HG03135 (cell line): ENCODE results near the gene EEF1A1.
A peak's percentile ranks its signal among the peaks of the same experiment; 100 is the strongest.
"Not testable (repeated sequence)": the region's sequence is repeated elsewhere in the genome, so short reads cannot be mapped to it uniquely, and the experiment has no call there.

ENCODE experiments used
- ATAC-seq: cut with Tn5 transposase; IDR thresholded peaks from one replicate; pipeline ENCODE4 v1.9.1; 2021; ENCODE audit warnings: mild to moderate bottlenecking, moderate library complexity; ENCODE audit not compliant: unreplicated experiment

EEF1A1 gene

GRCh38 chr6:73520688-73521350 is at the start of gene EEF1A1:
Gene EEF1A1 (minus strand): TSS chr6:73521032. CDS start chr6:73520026, 1,006 bp downstream.
- peak; percentile 64 for ATAC-seq

DNA sequence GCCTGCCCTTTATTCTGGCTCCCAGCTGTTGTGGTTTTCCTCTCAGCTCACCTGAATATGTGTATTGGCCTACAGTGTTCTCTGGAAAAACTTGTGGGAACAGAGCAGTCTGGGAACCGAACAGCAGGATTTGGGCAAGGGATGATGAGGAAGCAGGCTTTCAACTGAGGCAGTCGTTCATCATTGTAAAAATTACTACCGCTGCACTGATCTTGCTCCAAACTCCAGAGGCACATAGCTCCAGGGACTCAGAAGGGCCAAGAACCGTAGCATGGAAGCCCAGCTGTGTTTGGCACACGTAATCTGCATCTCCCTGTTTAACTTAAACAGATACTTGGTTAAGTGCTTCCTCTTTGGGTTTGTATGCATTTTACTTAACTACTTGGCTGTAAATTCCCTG is 48.3 kb upstream of the EEF1A1 start:
- no peak for ATAC-seq

DNA sequence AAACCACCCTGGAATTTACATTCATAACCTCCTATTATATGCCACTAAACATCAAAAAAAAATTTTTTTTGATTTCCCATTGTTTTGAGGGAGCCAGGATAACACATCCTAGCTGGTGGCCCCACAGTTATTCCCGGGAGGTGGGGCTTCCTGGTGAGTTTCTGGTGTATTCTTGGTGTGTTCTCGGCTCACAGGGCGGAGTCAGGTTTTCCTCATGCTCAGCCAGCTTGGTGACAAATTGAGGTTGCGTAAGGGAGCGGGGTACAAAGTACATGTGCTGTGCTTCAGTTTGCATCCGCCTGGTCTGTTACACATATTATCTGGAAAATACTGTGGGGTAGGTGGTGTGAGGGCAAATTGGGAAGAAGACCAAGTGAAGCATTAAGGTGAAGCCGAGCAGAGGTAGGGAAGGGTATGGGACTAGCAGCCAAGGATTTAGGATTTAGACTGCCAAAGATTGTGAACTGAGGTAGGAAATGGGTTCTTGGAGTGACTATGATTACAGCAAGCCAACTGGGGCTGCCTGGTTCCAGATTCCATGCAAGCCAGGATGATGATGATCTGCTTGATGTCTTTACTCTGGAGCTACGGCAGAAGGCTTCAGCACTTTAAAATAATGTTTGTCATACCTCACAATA is 46.2 kb upstream of the EEF1A1 start:
- no peak for ATAC-seq

DNA sequence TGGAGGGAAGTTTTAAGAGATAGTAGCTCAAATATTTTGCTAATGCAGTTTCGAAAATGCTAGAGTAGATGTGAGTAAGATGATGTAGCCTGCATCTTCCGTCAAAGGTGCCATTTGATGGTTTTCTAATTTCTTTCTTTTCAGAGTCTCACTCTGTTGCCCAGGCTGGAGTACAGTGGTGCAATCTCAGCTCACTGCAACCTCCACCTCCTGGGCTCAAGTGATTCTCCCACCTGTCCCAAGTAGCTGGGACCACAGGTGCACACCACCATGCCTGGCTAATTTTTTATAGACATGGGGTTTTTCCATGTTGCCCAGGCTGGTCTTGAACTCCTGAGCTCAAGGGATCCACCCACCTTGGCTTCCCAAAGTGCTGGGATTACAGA is 45.6 kb upstream of the EEF1A1 start:
- not testable (repeated sequence) for ATAC-seq

DNA sequence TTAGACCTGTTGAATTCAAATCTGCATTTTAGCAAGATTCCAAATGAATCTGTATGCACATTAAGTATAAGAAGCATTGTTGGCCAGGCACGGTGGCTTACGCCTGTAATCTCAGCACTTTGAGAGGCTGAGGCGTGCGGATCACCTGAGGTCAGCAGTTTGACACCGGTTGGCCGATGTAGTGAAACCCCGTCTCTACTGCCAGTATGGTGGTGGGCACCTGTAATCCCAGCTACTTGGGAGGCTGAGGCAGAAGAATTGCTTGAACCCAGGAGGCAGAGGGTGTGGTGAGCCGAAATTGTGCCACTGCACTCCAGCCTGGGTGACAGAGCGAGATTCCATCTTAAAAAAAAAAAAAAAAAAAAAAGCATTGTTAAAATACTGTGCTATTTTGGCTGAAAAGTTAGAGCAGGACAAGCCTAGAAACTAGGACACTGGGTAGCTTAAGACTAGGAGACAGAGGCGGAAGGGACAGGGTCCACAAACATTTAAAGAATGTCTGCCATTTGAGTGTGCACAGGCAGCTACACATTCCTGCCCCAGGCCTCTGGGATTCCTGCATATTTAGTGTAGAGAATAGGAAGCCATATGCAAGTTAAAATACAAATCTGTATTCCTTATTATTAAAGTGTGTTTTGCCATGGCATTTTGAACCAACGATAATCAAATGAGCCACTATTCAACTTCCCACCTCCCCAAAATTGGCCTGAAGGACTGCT is 45.1 kb upstream of the EEF1A1 start:
- ATAC-seq, result no peak

DNA sequence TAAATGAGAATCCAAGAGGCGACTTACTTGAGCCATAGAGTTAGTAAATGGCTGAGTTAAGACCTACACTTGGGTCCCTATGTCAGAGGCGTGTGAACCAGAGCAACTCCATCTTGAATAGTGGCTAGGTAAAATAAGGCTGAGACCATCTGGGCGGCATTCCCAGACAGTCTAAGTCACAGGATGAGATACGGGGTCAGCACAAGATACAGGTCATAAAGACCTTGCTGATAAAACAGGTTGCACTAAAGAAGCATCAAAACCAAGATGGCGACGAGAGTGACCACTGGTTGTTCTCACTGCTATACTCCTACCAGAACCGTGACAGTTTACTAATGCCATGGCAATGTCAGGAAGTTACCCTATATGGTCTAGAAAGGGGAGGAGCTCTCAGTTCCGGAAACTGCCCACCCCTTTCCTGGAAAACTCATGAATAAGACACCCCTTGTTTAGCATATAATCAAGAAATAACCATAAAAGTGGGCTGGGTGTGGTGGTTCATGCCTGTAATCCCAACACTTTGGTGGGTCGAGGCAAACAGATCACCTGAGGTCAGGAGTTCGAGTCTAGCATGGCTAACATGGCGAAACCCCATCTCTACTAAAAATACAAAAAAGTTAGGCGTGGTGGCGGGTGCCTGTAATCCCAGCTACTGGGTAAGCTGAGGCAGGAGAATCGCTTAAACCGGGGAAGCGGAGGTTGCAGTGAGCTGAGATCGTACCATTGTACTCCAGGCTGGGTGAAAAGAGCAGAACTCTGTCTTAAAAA is 43.9 kb upstream of the EEF1A1 start:
- ATAC-seq, result no peak

GRCh38 chr6:73562558-73562957 is 41.7 kb upstream of the EEF1A1 start:
- no peak for ATAC-seq

DNA sequence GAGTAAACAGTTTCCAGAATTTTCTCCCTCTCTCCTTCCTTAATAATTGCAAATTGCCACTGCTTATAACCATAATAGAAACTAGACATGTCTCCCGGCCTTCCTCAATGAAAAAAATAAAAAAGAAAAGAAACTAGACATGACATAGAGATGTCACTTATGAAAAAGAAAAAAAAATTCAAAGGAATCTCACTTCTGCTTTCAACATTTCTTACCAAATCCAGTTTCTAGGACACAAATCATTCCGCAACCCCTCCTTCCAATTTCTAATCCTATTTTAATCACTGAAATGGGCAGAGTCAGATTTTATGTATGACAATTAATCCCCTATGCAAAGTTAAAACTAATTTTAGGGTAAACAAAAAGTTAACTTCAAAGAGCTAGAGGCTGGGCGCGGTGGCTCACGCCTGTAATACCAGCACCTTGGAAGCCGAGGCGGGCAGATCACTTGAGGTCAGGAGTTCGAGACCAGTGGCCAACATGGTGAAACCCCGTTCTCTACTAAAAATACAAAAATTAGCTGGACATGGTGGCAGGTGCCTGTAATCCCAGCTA is 40.1 kb upstream of the EEF1A1 start:
- ATAC-seq, result no peak

GRCh38 chr6:73560182-73560732 is 39.4 kb upstream of the EEF1A1 start:
- ATAC-seq, result no peak

- ATAC-seq, result not testable (repeated sequence)
Observed at GRCh38 chr6:73559399-73559794, 38.6 kb upstream of the EEF1A1 start.

- ATAC-seq, result peak; percentile 62
Observed at GRCh38 chr6:73558624-73559398, 38.0 kb upstream of the EEF1A1 start.

GRCh38 chr6:73556836-73557235 is 36.0 kb upstream of the EEF1A1 start:
- ATAC-seq, result no peak

DNA sequence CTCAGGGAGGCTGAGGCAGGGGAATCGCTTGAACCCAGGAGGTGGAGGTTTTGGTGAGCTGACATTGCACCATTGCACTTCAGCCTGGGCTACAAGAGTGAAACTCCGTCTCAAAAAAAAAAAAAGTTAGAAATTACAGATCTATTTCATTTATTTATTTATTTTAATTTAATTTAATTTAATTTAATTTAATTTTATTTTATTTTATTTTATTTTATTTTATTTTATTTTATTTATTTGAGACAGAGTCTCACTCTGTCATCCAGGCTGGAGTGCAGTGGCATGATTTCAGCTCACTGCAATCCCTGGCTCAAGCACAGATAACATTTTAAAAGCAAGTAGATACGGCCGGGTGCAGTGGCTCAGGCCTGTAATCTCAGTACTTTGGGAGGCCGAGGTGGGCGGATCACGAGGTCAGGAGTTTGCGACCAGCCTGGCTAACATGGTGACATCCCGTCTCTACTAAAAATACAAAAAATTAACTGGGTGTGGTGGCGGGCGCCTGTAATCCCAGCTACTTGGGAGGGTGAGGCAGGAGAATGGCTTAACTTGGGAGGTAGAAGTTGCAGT is 34.6 kb upstream of the EEF1A1 start:
- ATAC-seq, result not testable (repeated sequence)

GRCh38 chr6:73551115-73551514 is 30.3 kb upstream of the EEF1A1 start:
- ATAC-seq, result not testable (repeated sequence)

DNA sequence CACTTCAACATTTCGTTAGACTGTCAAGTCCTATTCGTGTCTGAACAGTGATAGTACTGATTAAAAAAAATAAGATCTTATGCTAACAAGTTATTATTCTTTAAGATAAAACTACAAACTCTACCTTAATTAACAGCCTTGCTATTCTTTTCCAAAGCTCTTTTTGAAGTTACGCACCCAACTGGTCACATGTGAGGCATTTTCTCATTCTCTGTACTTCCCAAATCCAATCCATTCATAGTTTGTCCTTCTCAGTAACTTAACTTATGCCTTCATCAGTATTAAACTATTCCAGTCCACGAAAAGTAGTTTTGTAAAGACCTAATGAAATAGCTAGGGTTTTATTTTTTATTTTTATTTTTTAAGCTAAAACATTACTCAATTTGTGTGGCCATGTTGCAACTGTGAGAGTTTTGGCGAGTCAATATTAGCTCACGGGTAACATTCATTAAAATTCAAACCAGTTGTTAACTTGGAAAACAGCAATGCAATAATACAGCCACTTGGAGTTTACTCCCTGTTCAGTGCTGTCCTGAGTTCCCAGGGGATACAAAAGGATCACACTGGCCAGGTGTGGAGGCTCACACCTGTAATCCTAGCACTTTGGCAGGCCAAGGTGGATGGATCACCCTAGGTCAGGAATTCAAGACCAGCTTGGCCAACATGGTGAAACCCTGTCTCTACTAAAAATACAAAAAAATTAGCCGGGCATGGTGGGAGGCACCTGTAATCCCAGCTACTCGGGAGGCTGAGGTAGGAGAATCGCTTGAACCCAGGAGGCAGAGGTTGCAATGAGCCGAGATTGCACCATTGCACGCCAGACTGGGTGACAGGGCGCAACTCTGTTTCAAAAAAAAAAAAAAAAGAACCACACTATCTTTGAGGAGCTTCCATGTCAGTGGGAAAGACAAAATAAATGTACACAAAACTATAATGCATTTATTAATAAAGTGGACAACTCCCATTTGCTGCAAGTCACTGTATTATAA is 27.9 kb upstream of the EEF1A1 start:
- ATAC-seq, result no peak

GRCh38 chr6:73547036-73547435 is 26.2 kb upstream of the EEF1A1 start:
- ATAC-seq, result no peak

DNA sequence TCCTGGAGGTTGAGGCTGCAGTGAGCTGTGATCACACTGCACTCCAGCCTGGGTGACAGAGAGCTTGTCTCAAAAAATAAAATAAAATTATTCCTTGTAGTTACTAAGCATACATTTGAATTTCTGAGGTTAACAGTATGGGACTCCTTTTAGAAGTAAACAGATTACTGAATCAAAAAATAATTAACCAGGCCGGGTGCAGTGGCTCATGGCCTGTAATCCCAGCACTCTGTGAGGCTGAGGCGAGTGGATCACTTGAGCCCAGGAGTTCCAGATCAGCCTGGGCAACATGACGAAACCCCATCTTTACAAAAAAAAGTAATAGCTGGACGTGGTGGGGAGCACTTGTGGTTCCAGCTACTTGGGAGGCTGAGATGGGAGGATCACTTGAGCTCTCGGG is 22.1 kb upstream of the EEF1A1 start:
- ATAC-seq, result no peak

- ATAC-seq, result not testable (repeated sequence)
Observed at GRCh38 chr6:73542481-73542880, 21.6 kb upstream of the EEF1A1 start.
